HUES6 (cell line): ENCODE results near the gene DDX59.
A peak's percentile ranks its signal among the peaks of the same experiment; 100 is the strongest.

ENCODE experiments used
- H3K27ac ChIP-seq: 2 replicates; pipeline ENCODE4 v1.7.0; 2013; ENCODE audit warnings: low read depth, mild to moderate bottlenecking, low read length, inconsistent platforms
- H3K27me3 ChIP-seq: 2 replicates; pipeline ENCODE4 v1.6.1; 2013; ENCODE audit warnings: low read length; ENCODE audit not compliant: control insufficient read depth, insufficient read depth
- H3K36me3 ChIP-seq: 2 replicates; pipeline ENCODE4 v1.6.1; 2013; ENCODE audit warnings: low read length; ENCODE audit not compliant: control insufficient read depth, insufficient read depth
- H3K4me1 ChIP-seq: 2 replicates; pipeline ENCODE4 v1.6.1; 2013; ENCODE audit warnings: low read length; ENCODE audit not compliant: control insufficient read depth, insufficient read depth
- H3K4me3 ChIP-seq: 2 replicates; pipeline ENCODE4 v1.5.1; 2013; ENCODE audit warnings: low read depth, low read length
- H3K9ac ChIP-seq: one replicate; pipeline ENCODE4 v1.6.1; 2013; ENCODE audit warnings: mild to moderate bottlenecking, low read length
- H3K9me3 ChIP-seq: 2 replicates; pipeline ENCODE4 v1.6.1; 2013; ENCODE audit warnings: low read depth, low read length; ENCODE audit not compliant: control insufficient read depth, insufficient read depth

DDX59 gene

GRCh38 chr1:200670242-200671118, 773 bp upstream of the DDX59 start:
- Histone ChIP-seq H3K9me3 (no peaks in the 10 kb centered on the region), H3K27ac (peak overlapping the region; percentile 75), H3K9ac (peak overlapping the region; percentile 61), H3K27me3 (no peaks in the 10 kb centered on the region), H3K36me3 (peaks cover 8% of the 10 kb centered on the region), H3K4me1 (peaks cover 23% of the 10 kb centered on the region), H3K4me3 (peak overlapping the region; percentile 64)

- Histone ChIP-seq H3K4me1 (peaks cover 24% of the 10 kb centered on the region), H3K36me3 (peaks cover 20% of the 10 kb centered on the region), H3K9ac (peak overlapping the region; percentile 97), H3K27me3 (no peaks in the 10 kb centered on the region), H3K27ac (peak overlapping the region; percentile 98; the same call in 1 of the 2 replicates), H3K9me3 (no peaks in the 10 kb centered on the region), H3K4me3 (peak overlapping the region; percentile 90)
Observed at GRCh38 chr1:200668514-200669313, 993 bp downstream of the DDX59 start.

GRCh38 chr1:200666309-200666708, 3.4 kb downstream of the DDX59 start:
- peak overlapping the region; percentile 51 for H3K27ac ChIP-seq
- H3K4me3 ChIP-seq = 0 out of 2 replicates have a peak overlapping the region, but pooled peaks have one; percentile 4
- H3K9me3 ChIP-seq = no peaks in the 10 kb centered on the region

GRCh38 chr1:200665861-200666260, 3.8 kb downstream of the DDX59 start:
- Histone ChIP-seq H3K9ac (no peak overlapping the region), H3K4me3 (0 out of 2 replicates have a peak overlapping the region, but pooled peaks have one; percentile 4), H3K27ac (peak overlapping the region; percentile 51), H3K36me3 (peaks cover 43% of the 10 kb centered on the region), H3K4me1 (peaks cover 23% of the 10 kb centered on the region), H3K9me3 (no peaks in the 10 kb centered on the region), H3K27me3 (no peaks in the 10 kb centered on the region)

More at GRCh38 chr1:200666309-200666708, 3.4 kb downstream of the DDX59 start:
- H3K4me1 ChIP-seq = peaks cover 24% of the 10 kb centered on the region
- peaks cover 41% of the 10 kb centered on the region for H3K36me3 ChIP-seq
- H3K9ac ChIP-seq = no peak overlapping the region
- H3K27me3 ChIP-seq = no peaks in the 10 kb centered on the region

- Histone ChIP-seq H3K4me1 (peaks cover 14% of the 10 kb centered on the region; the same call in 1 of the 2 replicates), H3K27ac (no peak overlapping the region)
Observed at GRCh38 chr1:200660719-200661118, 9.0 kb downstream of the DDX59 start.

GRCh38 chr1:200659269-200659668, 10.4 kb downstream of the DDX59 start:
- no peak overlapping the region for H3K9ac ChIP-seq
- no peak overlapping the region for H3K4me3 ChIP-seq
- H3K9me3 ChIP-seq = no peaks in the 10 kb centered on the region
- no peak overlapping the region; the same call in 1 of the 2 replicates for H3K27ac ChIP-seq
- H3K27me3 ChIP-seq = no peaks in the 10 kb centered on the region
- peaks cover 69% of the 10 kb centered on the region for H3K36me3 ChIP-seq
- peaks cover 22% of the 10 kb centered on the region for H3K4me1 ChIP-seq

More at GRCh38 chr1:200660719-200661118, 9.0 kb downstream of the DDX59 start:
- Histone ChIP-seq H3K36me3 (peaks cover 75% of the 10 kb centered on the region), H3K27me3 (no peaks in the 10 kb centered on the region), H3K4me3 (no peak overlapping the region), H3K9me3 (no peaks in the 10 kb centered on the region), H3K9ac (no peak overlapping the region)

- Histone ChIP-seq H3K27ac (no peak overlapping the region), H3K4me3 (no peak overlapping the region), H3K4me1 (peaks cover 22% of the 10 kb centered on the region), H3K9me3 (no peaks in the 10 kb centered on the region), H3K9ac (no peak overlapping the region), H3K27me3 (no peaks in the 10 kb centered on the region), H3K36me3 (peaks cover 66% of the 10 kb centered on the region)
Observed at GRCh38 chr1:200658037-200658818, 11.5 kb downstream of the DDX59 start.

GRCh38 chr1:200654660-200655059, 15.0 kb downstream of the DDX59 start:
- Histone ChIP-seq H3K36me3 (peaks cover 48% of the 10 kb centered on the region), H3K4me3 (no peak overlapping the region), H3K27me3 (no peaks in the 10 kb centered on the region), H3K4me1 (peaks cover 17% of the 10 kb centered on the region), H3K9me3 (no peaks in the 10 kb centered on the region), H3K27ac (peak overlapping the region; percentile 55), H3K9ac (no peak overlapping the region)

GRCh38 chr1:200653022-200653462, 16.7 kb downstream of the DDX59 start:
- peaks cover 47% of the 10 kb centered on the region for H3K36me3 ChIP-seq
- H3K4me1 ChIP-seq = peaks cover 11% of the 10 kb centered on the region
- H3K27ac ChIP-seq = no peak overlapping the region
- H3K9ac ChIP-seq = no peak overlapping the region
- H3K9me3 ChIP-seq = no peaks in the 10 kb centered on the region
- H3K27me3 ChIP-seq = no peaks in the 10 kb centered on the region
- no peak overlapping the region for H3K4me3 ChIP-seq

- Histone ChIP-seq H3K36me3 (peaks cover 45% of the 10 kb centered on the region), H3K4me1 (peaks cover 11% of the 10 kb centered on the region), H3K27me3 (no peaks in the 10 kb centered on the region), H3K9me3 (no peaks in the 10 kb centered on the region), H3K27ac (no peak overlapping the region), H3K4me3 (no peak overlapping the region), H3K9ac (no peak overlapping the region)
Observed at GRCh38 chr1:200652378-200652777, 17.3 kb downstream of the DDX59 start.
